HG03095 (cell line): ENCODE results near the gene LGALS9C.
"Not testable (repeated sequence)": the region's sequence is repeated elsewhere in the genome, so short reads cannot be mapped to it uniquely, and the experiment has no call there.

ENCODE experiments used
- ATAC-seq: cut with Tn5 transposase; IDR thresholded peaks from one replicate; pipeline ENCODE4 v1.9.1; 2021; ENCODE audit warnings: moderate library complexity; ENCODE audit not compliant: unreplicated experiment

Gene LGALS9C

GRCh38 chr17:18478362-18478761, 1.8 kb downstream of the LGALS9C start:
- not testable (repeated sequence) for ATAC-seq

DNA sequence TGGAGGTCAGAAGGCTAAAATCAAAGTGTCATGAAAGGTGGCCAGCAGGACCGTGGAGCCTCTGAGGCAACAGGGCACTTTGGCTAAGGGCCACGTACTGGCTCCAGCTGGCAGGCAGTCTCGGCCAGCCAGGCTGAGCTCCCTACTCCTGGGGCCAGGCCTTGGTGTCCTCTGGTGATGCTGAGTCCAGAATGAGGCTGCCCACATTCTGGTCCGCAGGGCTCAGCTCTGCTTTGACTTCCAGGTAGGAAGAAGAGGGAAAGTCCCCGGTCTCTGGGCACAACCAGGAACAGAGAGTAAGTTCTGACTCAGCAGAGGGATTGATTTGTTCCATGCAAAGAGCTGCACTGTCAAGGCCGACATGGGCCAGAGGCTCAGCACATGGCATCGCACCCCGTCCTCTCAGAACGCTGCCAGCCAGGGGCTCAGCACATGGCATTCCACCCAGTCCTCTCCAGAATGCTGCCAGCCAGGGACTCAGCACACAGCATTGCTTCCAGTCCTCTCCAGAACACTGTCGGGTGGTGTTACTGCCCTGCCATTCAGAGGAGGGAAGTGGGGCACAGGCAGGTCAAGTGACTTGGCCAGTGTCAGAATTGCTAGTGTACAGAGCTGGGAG, 2.5 kb downstream of the LGALS9C start:
- not testable (repeated sequence) for ATAC-seq

DNA sequence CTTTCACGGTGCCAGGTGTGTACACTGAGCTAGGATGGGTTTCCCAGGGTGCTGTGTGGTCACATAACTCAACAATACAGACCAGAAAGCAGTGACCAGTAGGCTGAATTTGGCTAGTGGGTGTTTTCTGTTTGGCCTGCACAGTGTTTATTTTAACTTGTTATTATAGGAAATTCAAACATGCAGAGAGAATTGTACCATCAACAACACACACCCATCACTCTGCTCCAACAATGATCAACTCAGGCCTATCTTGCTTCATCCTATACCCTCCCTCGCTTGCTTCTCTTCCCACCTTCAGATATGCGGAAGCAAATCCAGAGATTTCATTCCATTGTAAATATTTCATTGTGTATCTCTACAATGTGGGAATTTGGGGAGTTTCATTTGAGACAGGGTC, 5.2 kb downstream of the LGALS9C start:
- not testable (repeated sequence) for ATAC-seq

DNA sequence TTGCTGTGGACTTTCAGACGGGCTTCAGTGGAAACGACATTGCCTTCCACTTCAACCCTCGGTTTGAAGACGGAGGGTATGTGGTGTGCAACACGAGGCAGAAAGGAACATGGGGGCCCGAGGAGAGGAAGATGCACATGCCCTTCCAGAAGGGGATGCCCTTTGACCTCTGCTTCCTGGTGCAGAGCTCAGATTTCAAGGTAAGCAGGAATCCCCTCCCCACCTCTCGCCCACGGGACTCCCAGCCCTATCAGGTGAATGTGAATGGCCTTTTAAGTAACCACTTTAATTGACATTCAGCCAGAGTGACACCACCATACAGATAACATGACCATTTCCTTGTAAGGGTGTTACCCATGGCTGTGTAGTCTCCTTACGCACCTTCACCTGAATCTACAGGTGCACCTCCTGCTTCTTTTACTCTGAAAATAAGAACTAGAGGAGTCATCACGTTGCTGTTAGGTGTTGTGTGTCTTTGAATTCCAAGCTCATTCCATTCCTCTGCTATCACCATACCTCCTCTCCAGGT, 9.4 kb downstream of the LGALS9C start:
- ATAC-seq, result not testable (repeated sequence)

- not testable (repeated sequence) for ATAC-seq
Measured at GRCh38 chr17:18487633-18488032, 11.0 kb downstream of the LGALS9C start.

- not testable (repeated sequence) for ATAC-seq
Measured at GRCh38 chr17:18488622-18489021, 12.0 kb downstream of the LGALS9C start.

GRCh38 chr17:18490016-18490415, 13.4 kb downstream of the LGALS9C start:
- ATAC-seq, result not testable (repeated sequence)

GRCh38 chr17:18492712-18493480, 16.3 kb downstream of the LGALS9C start:
- not testable (repeated sequence) for ATAC-seq

- not testable (repeated sequence) for ATAC-seq
Measured at GRCh38 chr17:18494250-18494768, 17.7 kb downstream of the LGALS9C start.

GRCh38 chr17:18497044-18497443, 20.5 kb downstream of the LGALS9C start:
- not testable (repeated sequence) for ATAC-seq

DNA sequence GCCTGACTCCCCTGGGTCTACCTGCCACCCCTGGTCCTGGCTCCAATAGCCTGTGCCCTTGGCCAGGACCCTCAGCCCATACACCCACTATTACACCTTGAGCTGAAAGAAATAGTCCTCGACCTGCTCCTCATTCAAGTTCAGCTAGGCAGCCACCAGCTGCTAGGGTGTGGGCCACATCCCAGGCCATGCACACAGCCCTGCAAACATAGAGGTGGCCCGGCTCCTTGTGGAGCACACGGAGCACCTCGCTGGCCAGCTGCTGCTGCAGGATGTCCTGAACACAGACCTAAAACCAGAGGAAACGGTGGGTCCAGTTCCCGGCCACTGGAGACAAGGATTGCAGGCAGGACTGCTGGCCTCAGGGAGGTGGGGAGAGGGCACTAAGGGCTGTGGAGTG, 22.5 kb downstream of the LGALS9C start:
- ATAC-seq, result not testable (repeated sequence)

DNA sequence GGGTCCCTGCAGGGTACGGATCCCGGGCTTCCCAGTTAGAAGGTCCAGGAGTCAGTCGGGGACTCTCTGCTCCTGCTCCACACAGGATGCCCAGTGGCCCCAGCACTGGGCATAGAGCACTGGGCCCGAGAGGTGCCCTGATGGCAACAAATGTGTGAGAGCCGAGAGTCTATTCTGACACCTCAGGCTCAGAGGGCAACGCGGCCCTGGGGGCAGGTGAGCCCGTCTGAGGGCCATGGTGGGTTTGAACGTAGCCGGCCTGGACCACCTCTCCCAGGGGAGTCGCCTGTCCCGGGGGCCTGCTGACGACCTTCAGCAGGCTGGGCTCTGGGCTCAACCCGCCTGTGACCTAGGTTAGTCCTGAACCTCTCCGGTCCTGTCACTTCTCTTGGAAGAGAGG, 23.2 kb downstream of the LGALS9C start:
- not testable (repeated sequence) for ATAC-seq

DNA sequence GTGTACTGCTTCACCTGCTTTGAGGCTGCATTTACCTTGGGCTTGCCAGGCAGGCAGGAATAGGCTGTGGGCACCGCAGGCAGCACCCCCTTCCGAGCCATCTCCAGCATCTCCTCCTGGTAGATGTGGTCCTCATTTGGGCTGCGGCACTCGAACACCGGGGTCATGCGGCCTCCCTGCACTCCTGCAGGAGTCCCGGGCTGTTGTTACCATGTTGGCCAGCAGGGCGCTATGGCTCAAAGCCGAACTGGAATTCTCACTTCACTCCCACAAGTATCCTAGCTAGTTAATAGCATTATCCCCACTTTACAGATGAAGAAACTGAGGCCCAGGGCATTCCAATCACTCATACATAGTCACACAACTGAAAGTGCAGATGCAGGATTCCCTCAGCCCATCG, 23.7 kb downstream of the LGALS9C start:
- not testable (repeated sequence) for ATAC-seq

DNA sequence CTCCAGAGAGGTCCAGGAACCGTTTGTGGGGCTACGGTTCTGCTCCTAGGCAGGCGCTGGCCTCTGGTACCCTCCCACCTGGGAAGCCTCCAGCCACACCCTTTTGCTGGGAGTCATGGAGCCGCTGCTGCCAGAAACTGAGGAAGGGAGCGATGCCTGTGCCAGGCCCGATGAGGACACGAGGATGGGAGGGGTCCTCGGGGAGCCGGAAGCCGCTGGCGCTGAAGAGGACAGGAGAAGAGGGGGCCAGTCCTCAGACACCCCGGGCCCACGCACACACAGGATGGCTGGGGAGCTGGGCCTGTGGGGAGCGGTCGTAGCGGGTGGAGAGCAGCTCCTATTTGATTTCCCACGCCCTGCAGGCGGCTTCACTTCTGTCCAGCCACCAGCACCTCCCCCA, 24.2 kb downstream of the LGALS9C start:
- ATAC-seq, result not testable (repeated sequence)

GRCh38 chr17:18503221-18503620, 26.6 kb downstream of the LGALS9C start:
- not testable (repeated sequence) for ATAC-seq

DNA sequence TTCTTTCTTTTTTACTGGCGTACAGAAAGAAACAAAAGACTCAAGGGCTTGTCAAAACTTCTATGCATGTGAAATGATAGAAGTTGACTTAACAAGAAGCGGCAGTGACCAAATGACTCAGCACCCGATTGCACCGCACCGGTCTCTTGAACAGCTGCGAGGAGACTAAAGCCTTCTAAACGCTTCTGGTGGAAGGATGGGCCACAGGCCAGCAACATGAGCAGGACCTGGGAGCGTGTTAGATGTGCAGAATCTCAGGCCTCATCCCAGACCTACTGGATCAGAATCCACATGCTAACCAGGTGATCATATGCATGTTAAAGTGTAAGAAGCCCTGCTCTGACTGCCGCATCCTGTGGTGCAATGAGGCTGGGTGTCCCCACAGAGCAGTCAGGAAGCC, 31.1 kb downstream of the LGALS9C start:
- not testable (repeated sequence) for ATAC-seq

GRCh38 chr17:18508667-18509066, 32.1 kb downstream of the LGALS9C start:
- not testable (repeated sequence) for ATAC-seq

DNA sequence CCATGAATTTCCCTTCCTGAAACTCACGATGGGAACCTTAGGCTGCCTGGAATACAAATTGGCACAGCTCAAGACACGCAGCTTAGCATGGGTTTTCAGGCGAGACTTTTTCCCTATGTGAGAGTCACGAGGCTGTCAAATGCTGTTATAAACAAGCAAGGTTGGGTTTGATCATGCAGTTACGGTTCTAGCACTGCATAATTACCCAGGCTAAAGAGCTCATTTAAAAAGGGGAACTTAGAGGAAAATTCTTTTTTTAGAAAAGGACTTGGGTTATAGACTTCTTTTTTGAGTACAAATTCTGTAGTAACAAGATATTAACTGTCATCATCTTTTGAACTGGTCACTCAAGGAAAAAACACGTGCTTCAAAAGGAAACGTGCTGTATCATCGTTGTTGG, 44.5 kb downstream of the LGALS9C start:
- ATAC-seq, result not testable (repeated sequence)

GRCh38 chr17:18525015-18525414, 48.4 kb downstream of the LGALS9C start:
- ATAC-seq, result not testable (repeated sequence)

- ATAC-seq, result not testable (repeated sequence)
Measured at GRCh38 chr17:18526168-18526800, 49.7 kb downstream of the LGALS9C start.

DNA sequence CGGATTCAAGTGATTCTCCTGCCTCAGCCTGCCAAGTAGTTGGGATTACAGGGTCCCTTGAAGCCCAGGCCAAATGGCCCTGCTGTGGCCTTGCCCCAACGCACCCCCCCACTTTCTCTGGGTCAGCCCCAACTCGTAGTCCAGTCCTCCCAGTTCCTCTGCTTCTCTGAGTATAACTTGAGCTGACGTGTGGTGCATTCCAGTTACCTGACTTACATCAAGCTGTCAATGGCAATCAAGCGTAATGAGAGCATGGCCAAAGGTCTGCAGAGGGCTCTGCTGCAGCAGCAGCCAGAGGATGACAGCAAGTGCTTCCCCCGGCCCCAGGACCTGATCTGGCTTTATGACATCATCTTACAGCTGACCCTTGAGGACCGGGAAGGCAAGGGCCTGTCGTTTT, 50.8 kb downstream of the LGALS9C start:
- ATAC-seq, result not testable (repeated sequence)
